MM.1S (cell line): ENCODE results near the gene SLC27A2.

Experiments used
- CTCF ChIP-seq: fragments of 300-600 bp; sonication (generic); IDR thresholded peaks from 2 replicates; pipeline ENCODE4 v1.5.1; 2016; ENCODE audit warnings: antibody characterized with exemption, low read length, mixed read lengths
- EZH2 ChIP-seq: fragments of 300-600 bp; sonication (generic); optimal IDR thresholded peaks from 2 replicates; pipeline ENCODE3; 2017; ENCODE audit warnings: low read depth, mild to moderate bottlenecking, antibody characterized with exemption, low read length, mixed read lengths

- TF ChIP-seq CTCF: no peak
- TF ChIP-seq EZH2: no peak
These were observed 40.2 kb downstream of the SLC27A2 start for GRCh38 chr15:50222181-50222580.
